Measurements from ENCODE around the gene BRAT1. TPM values are rescaled to one million over a fixed set of nuclear protein-coding genes. Genes with fewer than 3 reads are reported as not detected.

BRAT1 gene
- total and polyA plus RNA-seq, 5 donors = 15.4 to 19.0 (median 16.5) TPM

GRCh38 chr7:2496375-2496774, 58.9 kb downstream of the BRAT1 start:
- intact Hi-C loops (cut with DNase I) = no loop called here
- Histone ChIP-seq H3K4me3 (ENCODE audit: low read length) (no peak overlapping the region), H3K4me1 (ENCODE audit: control insufficient read depth, insufficient read depth, low read length) (peaks cover 8% of the 10 kb centered on the region), H3K27ac (ENCODE audit: low read length) (no peak overlapping the region), H3K27me3 (ENCODE audit: control insufficient read depth, insufficient read depth) (no peaks in the 10 kb centered on the region), H3K9me3 (ENCODE audit: control insufficient read depth, low read length) (no peaks in the 10 kb centered on the region)
- ATAC-seq (no peak), DNase-seq (peak in 2 of 3 donors; percentile 42 to 45)
- WGBS = 91% methylated on average over 9 of the region's 9 CpGs

- H3K27ac ChIP-seq (ENCODE audit: low read length) = no peak overlapping the region
- intact Hi-C loops (cut with DNase I) = no loop called here
- H3K27me3 ChIP-seq (ENCODE audit: control insufficient read depth, insufficient read depth) = no peaks in the 10 kb centered on the region
- H3K4me3 ChIP-seq (ENCODE audit: low read length) = no peak overlapping the region
- peak in 2 of 3 donors; percentile 36 to 41 for DNase-seq
- peaks cover 8% of the 10 kb centered on the region for H3K4me1 ChIP-seq (ENCODE audit: control insufficient read depth, insufficient read depth, low read length)
- 84% methylated on average over 25 of the region's 25 CpGs for WGBS
- H3K9me3 ChIP-seq (ENCODE audit: control insufficient read depth, low read length) = no peaks in the 10 kb centered on the region
- no peak for ATAC-seq
These were observed 59.7 kb downstream of the BRAT1 start for GRCh38 chr7:2495418-2496299.

- WGBS = 54% methylated on average over 32 of the region's 32 CpGs
- no peak overlapping the region for H3K27ac ChIP-seq (ENCODE audit: low read length)
- peak; percentile 58 to 78 for ATAC-seq
- intact Hi-C loops (cut with DNase I) = no loop called here
- H3K27me3 ChIP-seq (ENCODE audit: control insufficient read depth, insufficient read depth) = no peaks in the 10 kb centered on the region
- H3K4me1 ChIP-seq (ENCODE audit: control insufficient read depth, insufficient read depth, low read length) = peaks cover 8% of the 10 kb centered on the region
- DNase-seq = peak in 2 of 3 donors; percentile 76 to 80
- H3K4me3 ChIP-seq (ENCODE audit: low read length) = no peak overlapping the region
- H3K9me3 ChIP-seq (ENCODE audit: control insufficient read depth, low read length) = no peaks in the 10 kb centered on the region
These were observed 60.9 kb downstream of the BRAT1 start for GRCh38 chr7:2494191-2495130.

- 32% methylated on average over 10 of the region's 11 CpGs for WGBS
- ATAC-seq (peak; percentile 27 to 55), DNase-seq (peak; percentile 39 to 77 (median 67))
These were observed 61.8 kb downstream of the BRAT1 start for GRCh38 chr7:2493205-2494164.

GRCh38 chr7:2492038-2492437, 63.3 kb downstream of the BRAT1 start:
- intact Hi-C loops (cut with DNase I) = no loop called here
- DNase-seq (peak in 1 of 3 donors; percentile 9), ATAC-seq (no peak)
- Histone ChIP-seq H3K4me1 (ENCODE audit: control insufficient read depth, insufficient read depth, low read length) (peaks cover 21% of the 10 kb centered on the region), H3K4me3 (ENCODE audit: low read length) (no peak overlapping the region), H3K9me3 (ENCODE audit: control insufficient read depth, low read length) (no peaks in the 10 kb centered on the region), H3K27ac (ENCODE audit: low read length) (no peak overlapping the region), H3K27me3 (ENCODE audit: control insufficient read depth, insufficient read depth) (no peaks in the 10 kb centered on the region)
- 98% methylated on average over 2 of the region's 2 CpGs for WGBS

More at GRCh38 chr7:2493205-2494164, 61.8 kb downstream of the BRAT1 start:
- Histone ChIP-seq H3K4me1 (ENCODE audit: control insufficient read depth, insufficient read depth, low read length) (peaks cover 10% of the 10 kb centered on the region), H3K9me3 (ENCODE audit: control insufficient read depth, low read length) (no peaks in the 10 kb centered on the region), H3K4me3 (ENCODE audit: low read length) (no peak overlapping the region), H3K27ac (ENCODE audit: low read length) (no peak overlapping the region), H3K27me3 (ENCODE audit: control insufficient read depth, insufficient read depth) (no peaks in the 10 kb centered on the region)
- intact Hi-C loops (cut with DNase I) = no loop called here

- 35% methylated on average over 13 of the region's 13 CpGs for WGBS
- H3K9me3 ChIP-seq (ENCODE audit: control insufficient read depth, low read length) = no peaks in the 10 kb centered on the region
- H3K27ac ChIP-seq (ENCODE audit: low read length) = peak overlapping the region; percentile 18
- peaks cover 21% of the 10 kb centered on the region for H3K4me1 ChIP-seq (ENCODE audit: control insufficient read depth, insufficient read depth, low read length)
- H3K4me3 ChIP-seq (ENCODE audit: low read length) = no peak overlapping the region
- no peaks in the 10 kb centered on the region for H3K27me3 ChIP-seq (ENCODE audit: control insufficient read depth, insufficient read depth)
- peak; percentile 34 to 38 for ATAC-seq
- intact Hi-C loops (cut with DNase I) = no loop called here
- DNase-seq = peak in 2 of 3 donors; percentile 66 to 73
These were observed 65.1 kb downstream of the BRAT1 start for GRCh38 chr7:2490181-2490651.

GRCh38 chr7:2488681-2489080, 66.6 kb downstream of the BRAT1 start:
- H3K4me3 ChIP-seq (ENCODE audit: low read length) = no peak overlapping the region
- H3K27ac ChIP-seq (ENCODE audit: low read length) = peak overlapping the region; percentile 14
- intact Hi-C loops (cut with DNase I) = loop anchor here in 1 of 4 donors (10.0 kb wide), 1 partner anchor 66 kb away; the partner anchor contains the start of genes BRAT1 and IQCE
- WGBS = 27% methylated on average over 9 of the region's 9 CpGs
- H3K9me3 ChIP-seq (ENCODE audit: control insufficient read depth, low read length) = no peaks in the 10 kb centered on the region
- DNase-seq (peak in 2 of 3 donors; percentile 43 to 53), ATAC-seq (no peak)
- peaks cover 21% of the 10 kb centered on the region for H3K4me1 ChIP-seq (ENCODE audit: control insufficient read depth, insufficient read depth, low read length)
- no peaks in the 10 kb centered on the region for H3K27me3 ChIP-seq (ENCODE audit: control insufficient read depth, insufficient read depth)

- peak; percentile 75 to 83 (median 82) for DNase-seq
- ATAC-seq = peak; percentile 68 to 77
- no peak overlapping the region for H3K4me3 ChIP-seq (ENCODE audit: low read length)
- intact Hi-C loops (cut with DNase I) = loop anchor here in 1 of 4 donors (10.0 kb wide), 1 partner anchor 67 kb away; the partner anchor contains the start of genes BRAT1 and IQCE
- peaks cover 18% of the 10 kb centered on the region for H3K4me1 ChIP-seq (ENCODE audit: control insufficient read depth, insufficient read depth, low read length)
- WGBS = 44% methylated on average over 8 of the region's 8 CpGs
- no peaks in the 10 kb centered on the region for H3K27me3 ChIP-seq (ENCODE audit: control insufficient read depth, insufficient read depth)
- H3K27ac ChIP-seq (ENCODE audit: low read length) = no peak overlapping the region
- H3K9me3 ChIP-seq (ENCODE audit: control insufficient read depth, low read length) = no peaks in the 10 kb centered on the region
These were observed 67.1 kb downstream of the BRAT1 start for GRCh38 chr7:2488272-2488645.
